ENCODE data around the gene SNX20. TPM values are rescaled to one million over a fixed set of nuclear protein-coding genes. Genes with fewer than 3 reads are reported as not detected.

The SNX20 gene
- total RNA-seq, 3 donors from 2014 or later, result 1.4 to 2.9 (median 1.7) TPM

GRCh38 chr16:50666658-50667496, 14.2 kb downstream of the SNX20 start:
- no peak overlapping the region for H3K4me3 ChIP-seq
- no peak for TF ChIP-seq CTCF (IDR thresholded peaks at IDR 0.05)
- intact Hi-C loops (cut with DNase I, micrococcal nuclease), result loop anchor here (5.0 to 10.0 kb wide), 2 partner anchors 292 to 645 kb away; no protein-coding TSS in a partner anchor

DNA sequence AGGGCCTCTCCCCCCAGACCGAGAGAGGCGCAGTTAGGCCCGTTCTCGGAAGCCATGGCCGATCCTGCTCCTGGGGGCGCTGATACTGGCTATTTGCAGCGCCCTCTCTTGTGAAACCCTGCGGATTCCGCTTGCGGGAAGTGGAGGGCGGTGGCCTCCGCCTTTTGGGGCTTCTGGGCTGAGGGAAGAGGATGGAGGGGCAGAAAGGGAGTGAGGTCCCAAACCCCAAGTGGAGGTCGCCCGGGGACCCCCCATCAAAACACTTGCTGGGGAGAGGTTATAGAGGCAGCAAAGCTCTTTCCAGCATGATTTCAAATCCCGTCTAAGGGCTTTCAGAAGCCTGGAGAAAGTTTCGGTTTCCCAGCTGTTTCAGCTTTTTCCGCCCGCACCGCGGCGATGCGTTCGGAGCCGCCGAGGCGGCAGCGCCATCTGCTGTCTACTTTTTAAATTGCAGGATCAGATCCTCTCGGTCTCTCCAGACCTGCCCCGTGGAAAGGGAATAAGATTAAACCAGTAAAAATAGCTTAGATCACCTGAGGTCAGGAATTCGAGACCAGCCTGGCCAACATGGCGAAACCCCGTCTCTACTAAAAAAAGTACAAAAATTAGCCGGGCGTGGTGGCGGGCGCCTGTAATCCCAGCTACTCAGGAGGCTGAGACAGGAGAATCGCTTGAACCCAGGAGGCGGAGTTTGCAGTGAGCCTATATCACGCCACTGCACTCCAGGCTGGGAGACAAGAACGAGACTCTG, 15.8 kb downstream of the SNX20 start:
- no peak overlapping the region for H3K4me3 ChIP-seq
- no peaks in the 10 kb centered on the region for H3K36me3 ChIP-seq (ENCODE audit: low read depth)
- peak; percentile 75 to 89 (median 85) for DNase-seq
- no peaks in the 10 kb centered on the region for H3K4me1 ChIP-seq (ENCODE audit: low read depth)
- no peaks in the 10 kb centered on the region for H3K9me3 ChIP-seq
- peak; percentile 85 for TF ChIP-seq CTCF (IDR thresholded peaks at IDR 0.05)
- peak; percentile 84 for ATAC-seq
- intact Hi-C loops (cut with DNase I, micrococcal nuclease), result loop anchor here (5.0 to 10.0 kb wide), 2 partner anchors 291 to 643 kb away; no protein-coding TSS in a partner anchor

More at GRCh38 chr16:50666658-50667496, 14.2 kb downstream of the SNX20 start:
- ATAC-seq (peak; percentile 61), DNase-seq (no peak)
- peaks cover 8% of the 10 kb centered on the region for H3K9me3 ChIP-seq
- H3K36me3 ChIP-seq (ENCODE audit: low read depth), result no peaks in the 10 kb centered on the region
- H3K4me1 ChIP-seq (ENCODE audit: low read depth), result no peaks in the 10 kb centered on the region

GRCh38 chr16:50664270-50664669, 16.8 kb downstream of the SNX20 start:
- H3K4me3 ChIP-seq, result no peak overlapping the region
- H3K9me3 ChIP-seq, result no peaks in the 10 kb centered on the region
- H3K4me1 ChIP-seq (ENCODE audit: low read depth), result no peaks in the 10 kb centered on the region
- H3K36me3 ChIP-seq (ENCODE audit: low read depth), result no peaks in the 10 kb centered on the region
- TF ChIP-seq CTCF (IDR thresholded peaks at IDR 0.05), result no peak
- ATAC-seq (no peak), DNase-seq (no peak)
- intact Hi-C loops (cut with DNase I, micrococcal nuclease), result loop anchor here (10.0 kb wide), 1 partner anchor 289 kb away; no protein-coding TSS in a partner anchor

- Histone ChIP-seq H3K9me3 (no peaks in the 10 kb centered on the region), H3K4me3 (no peak overlapping the region), H3K36me3 (ENCODE audit: low read depth) (no peaks in the 10 kb centered on the region), H3K4me1 (ENCODE audit: low read depth) (no peaks in the 10 kb centered on the region)
- intact Hi-C loops (cut with DNase I, micrococcal nuclease), result loop anchor here (10.0 kb wide), 1 partner anchor 288 kb away; no protein-coding TSS in a partner anchor
- DNase-seq (no peak), ATAC-seq (no peak)
- TF ChIP-seq CTCF (IDR thresholded peaks at IDR 0.05), result no peak
These were observed 18.7 kb downstream of the SNX20 start for GRCh38 chr16:50662306-50662940.

GRCh38 chr16:50659806-50660205, 21.3 kb downstream of the SNX20 start:
- no peaks in the 10 kb centered on the region for H3K9me3 ChIP-seq
- DNase-seq (no peak), ATAC-seq (no peak)
- H3K4me3 ChIP-seq, result no peak overlapping the region
- H3K36me3 ChIP-seq (ENCODE audit: low read depth), result no peaks in the 10 kb centered on the region
- TF ChIP-seq CTCF (IDR thresholded peaks at IDR 0.05), result no peak
- intact Hi-C loops (cut with DNase I, micrococcal nuclease), result loop anchor here (10.0 kb wide), 1 partner anchor 285 kb away; no protein-coding TSS in a partner anchor
- H3K4me1 ChIP-seq (ENCODE audit: low read depth), result no peaks in the 10 kb centered on the region

All from mucosa of descending colon (tissue), 3 donors.